ENCODE data around the gene TMEM120B.
A peak's percentile ranks its signal among the peaks of the same experiment; 100 is the strongest.

The TMEM120B gene

DNA sequence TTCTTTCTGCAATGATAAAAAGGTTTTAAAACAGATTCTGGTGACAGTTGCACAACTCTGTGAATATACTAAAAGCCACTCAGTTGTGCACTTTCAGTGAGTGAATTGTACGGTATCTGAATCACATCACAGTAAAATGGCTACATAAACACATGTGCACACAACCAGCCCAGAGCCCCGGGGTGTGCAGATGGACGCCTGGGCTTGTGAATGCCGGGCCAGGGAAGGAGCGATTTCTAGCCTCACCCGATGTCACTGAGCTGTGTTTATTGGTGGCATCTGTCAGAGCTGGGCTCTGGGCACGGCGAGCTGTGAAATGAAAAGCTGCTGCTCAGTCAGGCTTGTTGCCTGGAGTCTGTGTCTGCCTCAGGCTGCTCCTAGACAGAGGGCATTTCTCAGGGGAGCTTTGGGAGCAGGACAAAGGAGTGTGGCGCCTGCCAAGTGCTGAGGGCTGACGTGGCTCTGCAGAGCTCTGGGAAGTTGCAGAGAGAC is 55.0 kb downstream of the TMEM120B start:
- CTCF ChIA-PET, result interaction anchor here (0.7 to 2.0 kb wide), 2 partner anchors 13 to 27 kb away, joined by 3 to 8 read pairs; partner anchors contain the start of gene RHOF
- DNase-seq (ENCODE audit: low spot score), result no peak
- POLR2A ChIA-PET (ENCODE audit: low non-redundant PET), result no interaction called here
- H3K27ac ChIP-seq, result peak overlapping the region; percentile 66
- TF ChIP-seq, protein P1, sequence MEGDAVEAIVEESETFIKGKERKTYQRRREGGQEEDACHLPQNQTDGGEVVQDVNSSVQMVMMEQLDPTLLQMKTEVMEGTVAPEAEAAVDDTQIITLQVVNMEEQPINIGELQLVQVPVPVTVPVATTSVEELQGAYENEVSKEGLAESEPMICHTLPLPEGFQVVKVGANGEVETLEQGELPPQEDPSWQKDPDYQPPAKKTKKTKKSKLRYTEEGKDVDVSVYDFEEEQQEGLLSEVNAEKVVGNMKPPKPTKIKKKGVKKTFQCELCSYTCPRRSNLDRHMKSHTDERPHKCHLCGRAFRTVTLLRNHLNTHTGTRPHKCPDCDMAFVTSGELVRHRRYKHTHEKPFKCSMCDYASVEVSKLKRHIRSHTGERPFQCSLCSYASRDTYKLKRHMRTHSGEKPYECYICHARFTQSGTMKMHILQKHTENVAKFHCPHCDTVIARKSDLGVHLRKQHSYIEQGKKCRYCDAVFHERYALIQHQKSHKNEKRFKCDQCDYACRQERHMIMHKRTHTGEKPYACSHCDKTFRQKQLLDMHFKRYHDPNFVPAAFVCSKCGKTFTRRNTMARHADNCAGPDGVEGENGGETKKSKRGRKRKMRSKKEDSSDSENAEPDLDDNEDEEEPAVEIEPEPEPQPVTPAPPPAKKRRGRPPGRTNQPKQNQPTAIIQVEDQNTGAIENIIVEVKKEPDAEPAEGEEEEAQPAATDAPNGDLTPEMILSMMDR (conservative IDR thresholded peaks at IDR 0.05; ENCODE audit: low read depth), result no peak

DNA sequence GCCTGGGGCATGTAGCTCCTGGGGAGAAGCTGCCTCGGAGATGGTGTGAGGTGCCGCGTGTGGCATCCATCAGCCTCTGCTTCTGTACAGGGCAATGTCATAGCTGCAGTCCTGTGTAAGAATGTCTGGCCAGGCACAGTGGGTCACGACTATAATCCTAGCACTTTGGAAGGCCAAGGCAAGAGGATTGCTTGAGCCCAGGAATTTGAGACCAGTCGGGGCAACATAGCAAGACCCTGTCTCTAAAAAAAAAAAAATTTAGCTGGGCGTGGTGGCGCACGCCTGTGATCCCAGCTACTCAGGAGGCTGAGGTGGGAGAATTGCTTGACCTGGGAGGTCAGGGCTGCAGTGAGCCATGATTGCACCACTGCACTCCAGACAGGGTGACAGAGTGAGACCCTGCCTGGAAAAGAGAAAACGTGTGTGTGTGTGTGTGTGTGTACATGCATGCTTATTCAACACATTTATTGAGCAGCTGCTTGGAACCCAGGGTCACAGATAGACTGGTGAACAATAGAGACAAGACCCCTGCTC is 56.8 kb downstream of the TMEM120B start:
- CTCF ChIA-PET, result interaction anchor here (0.6 to 2.0 kb wide), 3 partner anchors 8 to 70 kb away, joined by 4 to 8 read pairs (median 5); partner anchors contain the start of gene RHOF
- POLR2A ChIA-PET (ENCODE audit: low non-redundant PET), result interaction anchor here (1.0 kb wide), 1 partner anchor 56 kb away, joined by 4 read pairs; no protein-coding TSS in a partner anchor
- TF ChIP-seq, protein P1 (conservative IDR thresholded peaks at IDR 0.05; ENCODE audit: low read depth), result no peak
- no peak for DNase-seq (ENCODE audit: low spot score)
- H3K27ac ChIP-seq, result 0 out of 2 replicates have a peak overlapping the region, but pooled peaks have one; percentile 9

DNA sequence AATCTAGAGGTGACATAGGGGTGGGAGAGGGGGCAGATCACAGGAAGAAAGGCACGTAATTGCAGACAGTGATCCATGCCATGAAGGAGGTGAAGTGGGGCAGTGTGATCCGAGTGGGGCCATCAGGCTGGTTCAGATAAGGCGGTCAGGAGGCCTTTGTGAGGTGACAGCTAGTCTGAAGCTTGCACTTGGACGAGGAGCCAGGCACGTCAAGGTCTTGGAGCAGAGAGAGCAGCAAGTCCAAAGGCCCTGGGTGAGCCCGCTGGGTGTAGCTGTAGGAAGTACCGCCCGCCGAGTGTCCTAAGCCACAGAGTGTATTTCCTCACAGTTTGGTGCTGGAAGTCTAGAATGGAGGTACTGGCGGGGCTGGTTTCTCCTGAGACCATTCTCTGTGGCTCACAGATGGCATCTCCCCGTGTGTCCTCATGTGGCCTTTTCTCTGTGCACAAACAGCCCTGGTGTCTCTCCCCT is 57.3 kb downstream of the TMEM120B start:
- TF ChIP-seq, protein P1 (conservative IDR thresholded peaks at IDR 0.05; ENCODE audit: low read depth), result no peak
- CTCF ChIA-PET, result interaction anchor here (1.1 kb wide), 1 partner anchor 71 kb away, joined by 5 read pairs; no protein-coding TSS in a partner anchor
- POLR2A ChIA-PET (ENCODE audit: low non-redundant PET), result interaction anchor here (0.6 to 1.0 kb wide), 2 partner anchors 57 to 77 kb away, joined by 3 to 4 read pairs; no protein-coding TSS in a partner anchor
- DNase-seq (ENCODE audit: low spot score), result no peak
- 0 out of 2 replicates have a peak overlapping the region, but pooled peaks have one; percentile 9 for H3K27ac ChIP-seq

DNA sequence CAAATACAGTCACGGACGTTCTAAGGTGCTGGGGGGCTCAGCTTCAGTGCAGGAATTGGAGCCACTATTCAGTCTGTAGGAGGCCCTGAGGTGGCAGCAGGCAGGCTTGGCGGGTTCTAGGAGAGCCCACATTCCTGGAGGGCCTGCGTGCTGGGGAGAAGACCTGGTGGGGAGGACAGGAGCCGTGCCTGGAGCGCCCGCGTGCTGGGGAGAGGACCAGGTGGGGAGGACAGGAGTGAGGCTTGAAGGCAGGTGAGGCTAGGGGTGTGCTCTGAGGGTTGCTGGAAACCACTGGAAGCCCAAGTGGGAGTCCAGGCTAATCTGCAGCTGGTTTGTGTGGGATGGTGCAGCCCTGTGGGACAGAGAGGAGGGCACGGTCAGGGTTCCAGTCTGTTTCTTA is 57.8 kb downstream of the TMEM120B start:
- CTCF ChIA-PET, result interaction anchor here (0.6 kb wide), 1 partner anchor 16 kb away, joined by 5 read pairs; no protein-coding TSS in a partner anchor
- 0 out of 2 replicates have a peak overlapping the region, but pooled peaks have one; percentile 9 for H3K27ac ChIP-seq
- no peak for DNase-seq (ENCODE audit: low spot score)
- POLR2A ChIA-PET (ENCODE audit: low non-redundant PET), result interaction anchor here (0.6 kb wide), 1 partner anchor 77 kb away, joined by 3 read pairs; no protein-coding TSS in a partner anchor
- TF ChIP-seq, protein P1 (conservative IDR thresholded peaks at IDR 0.05; ENCODE audit: low read depth), result no peak

DNA sequence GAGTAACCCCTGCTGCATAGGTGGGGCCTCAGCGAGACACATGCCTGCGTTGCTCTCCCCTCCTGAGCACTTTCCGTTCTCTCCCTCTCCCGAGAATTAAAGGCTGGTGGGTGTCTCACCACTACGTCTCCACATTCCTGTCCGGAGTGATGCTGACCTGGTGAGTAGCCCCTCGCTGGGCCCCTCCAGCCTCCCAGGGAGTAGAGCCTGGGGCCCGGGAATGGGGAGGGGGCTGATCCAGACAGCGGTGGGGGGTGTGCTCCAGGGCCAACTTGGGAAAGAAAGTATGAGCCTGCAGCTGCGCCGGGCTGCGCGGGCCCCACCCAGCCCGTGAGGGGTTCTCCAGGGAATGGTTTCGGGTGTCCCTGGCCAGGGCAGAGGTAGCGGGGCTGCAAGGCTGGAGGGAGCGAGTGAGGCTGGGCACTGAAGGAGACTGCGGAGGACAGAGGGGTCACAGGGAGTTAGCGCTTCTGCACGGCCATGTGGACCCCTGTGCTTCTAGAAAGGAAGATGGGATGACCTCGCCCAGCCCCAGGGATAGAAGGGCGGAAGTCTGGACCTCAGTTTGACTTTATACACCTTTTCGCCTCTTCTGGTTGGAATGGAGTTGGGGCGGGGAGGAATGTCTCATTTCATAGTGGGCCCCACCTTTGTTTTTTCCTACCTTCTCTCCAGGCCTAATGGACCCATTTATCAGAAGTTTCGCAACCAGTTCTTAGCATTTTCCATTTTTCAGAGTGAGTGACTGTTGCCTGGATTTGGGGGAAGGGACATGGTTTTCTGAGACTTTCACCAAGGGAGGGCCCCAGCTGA is 58.5 kb downstream of the TMEM120B start:
- DNase-seq (ENCODE audit: low spot score), result no peak
- POLR2A ChIA-PET (ENCODE audit: low non-redundant PET), result no interaction called here
- CTCF ChIA-PET, result interaction anchor here (0.6 kb wide), 1 partner anchor 16 kb away, joined by 5 read pairs; no protein-coding TSS in a partner anchor
- TF ChIP-seq, protein P1 (conservative IDR thresholded peaks at IDR 0.05; ENCODE audit: low read depth), result no peak
- 0 out of 2 replicates have a peak overlapping the region, but pooled peaks have one; percentile 9 for H3K27ac ChIP-seq
